Activated gamma-delta T cell treated with Interleukin-2 at 50 U/mL for 16 hours (primary cell): ENCODE measurements around the gene MAGI2.
"Not testable (repeated sequence)": the region's sequence is repeated elsewhere in the genome, so short reads cannot be mapped to it uniquely, and the experiment has no call there.

Experiments
- DNase-seq: peaks from one replicate; pipeline ENCODE4 v3.0.0-alpha.2; 2020

Gene MAGI2

GRCh38 chr7:78607099-78607498 lies 846.4 kb downstream of the MAGI2 start:
- no peak for DNase-seq

GRCh38 chr7:78605119-78605518 lies 848.3 kb downstream of the MAGI2 start:
- DNase-seq, result no peak

DNA sequence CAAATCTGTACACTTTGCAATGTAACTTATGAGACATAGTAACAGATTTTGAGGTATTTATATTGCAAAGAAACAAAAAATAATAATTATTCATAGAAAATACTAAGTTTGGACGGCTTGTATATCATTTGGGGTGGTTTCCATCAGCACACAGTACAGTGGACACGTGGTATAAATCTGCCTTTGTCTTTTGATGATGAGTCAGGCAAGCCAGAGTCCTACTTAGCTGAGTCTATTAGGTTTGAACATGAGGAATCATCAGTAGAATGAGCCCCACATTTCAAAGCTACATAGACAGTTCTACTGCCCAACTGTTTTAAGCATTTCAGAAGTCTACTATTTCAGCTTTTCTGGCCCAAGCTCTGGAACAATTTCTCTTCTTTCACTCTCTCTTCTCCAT lies 851.7 kb downstream of the MAGI2 start:
- no peak for DNase-seq

GRCh38 chr7:78594156-78594555 lies 859.3 kb downstream of the MAGI2 start:
- DNase-seq, result no peak

- no peak for DNase-seq
These were observed 865.1 kb downstream of the MAGI2 start for GRCh38 chr7:78588393-78588792.

GRCh38 chr7:78587443-78588044 lies 865.9 kb downstream of the MAGI2 start:
- DNase-seq, result no peak

GRCh38 chr7:78585980-78586379 lies 867.5 kb downstream of the MAGI2 start:
- no peak for DNase-seq

DNA sequence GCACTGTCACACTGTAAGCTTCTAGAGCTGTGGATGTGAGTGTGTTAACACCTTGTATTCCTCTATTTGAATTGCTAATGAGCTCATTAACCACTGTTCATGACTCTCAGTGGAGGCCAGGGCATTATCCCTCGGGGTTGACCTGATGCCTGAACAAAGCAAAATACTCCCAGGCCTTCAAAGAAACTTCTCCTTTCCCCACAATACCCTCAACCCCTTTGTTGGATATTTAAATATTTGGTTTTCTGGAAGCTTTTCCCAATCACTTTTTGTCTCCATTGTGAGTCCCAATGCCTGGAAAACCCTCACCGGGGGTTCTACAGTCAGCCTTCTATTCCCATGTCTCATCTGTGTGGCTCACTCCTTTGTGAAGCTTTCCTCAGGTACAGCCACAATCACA lies 874.8 kb downstream of the MAGI2 start:
- DNase-seq, result no peak

- not testable (repeated sequence) for DNase-seq
These were observed 876.1 kb downstream of the MAGI2 start for GRCh38 chr7:78577174-78577952.

DNA sequence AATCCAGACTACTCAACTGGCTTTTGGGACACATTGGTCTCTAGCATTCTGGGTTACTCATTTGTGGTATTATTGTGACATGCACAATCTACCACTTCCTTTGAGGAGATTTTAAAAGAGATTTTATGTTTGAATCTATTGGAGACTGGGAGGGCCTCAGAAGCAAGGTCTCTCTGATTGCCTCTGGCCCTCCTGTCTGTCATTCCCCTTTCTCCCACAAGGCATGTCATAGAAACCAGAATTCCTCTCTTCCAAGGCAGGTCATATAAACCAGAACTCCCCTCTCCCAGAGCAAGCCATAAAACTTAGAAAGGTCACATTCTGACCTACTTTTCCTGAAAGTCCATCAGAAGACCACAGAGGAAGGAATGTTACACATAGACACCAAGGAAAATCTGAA lies 877.2 kb downstream of the MAGI2 start:
- DNase-seq, result no peak

DNA sequence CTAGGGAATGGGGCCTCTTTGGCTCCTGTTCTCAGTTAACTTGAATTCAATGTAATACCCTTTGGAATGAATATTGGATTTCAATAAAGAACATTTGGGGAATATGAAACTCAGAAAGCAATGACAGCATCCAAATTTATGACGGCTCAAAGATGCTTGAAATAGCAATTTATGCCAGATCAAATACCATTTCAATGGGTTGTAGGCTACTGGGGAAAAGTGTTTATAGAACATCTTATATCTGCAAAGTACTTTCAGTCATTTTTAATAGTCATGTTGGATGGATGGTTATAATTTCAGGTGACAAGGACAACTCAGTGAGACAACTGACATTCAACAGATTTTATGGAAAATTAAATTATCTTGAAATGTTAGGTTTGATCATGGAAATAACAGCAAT lies 882.2 kb downstream of the MAGI2 start:
- DNase-seq, result no peak

DNA sequence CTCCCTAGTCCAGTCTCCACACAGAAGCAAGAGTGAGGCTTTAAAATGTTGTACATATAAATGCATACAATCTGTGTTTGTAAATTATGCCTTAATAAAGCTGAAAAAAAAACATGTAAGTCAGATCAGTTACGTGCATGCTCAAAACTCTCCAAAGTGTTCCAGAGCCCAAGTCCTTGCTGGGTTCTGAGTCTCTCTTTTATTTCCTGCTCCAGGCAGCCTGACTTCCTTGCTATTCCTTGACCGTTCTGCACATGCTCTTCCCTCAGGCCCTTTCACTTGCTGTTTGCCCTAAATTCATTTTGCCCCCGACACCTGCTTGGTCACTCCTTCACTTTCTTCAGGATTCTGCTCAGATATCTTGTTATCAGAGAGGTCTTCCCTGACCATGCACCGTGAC lies 884.8 kb downstream of the MAGI2 start:
- no peak for DNase-seq

DNA sequence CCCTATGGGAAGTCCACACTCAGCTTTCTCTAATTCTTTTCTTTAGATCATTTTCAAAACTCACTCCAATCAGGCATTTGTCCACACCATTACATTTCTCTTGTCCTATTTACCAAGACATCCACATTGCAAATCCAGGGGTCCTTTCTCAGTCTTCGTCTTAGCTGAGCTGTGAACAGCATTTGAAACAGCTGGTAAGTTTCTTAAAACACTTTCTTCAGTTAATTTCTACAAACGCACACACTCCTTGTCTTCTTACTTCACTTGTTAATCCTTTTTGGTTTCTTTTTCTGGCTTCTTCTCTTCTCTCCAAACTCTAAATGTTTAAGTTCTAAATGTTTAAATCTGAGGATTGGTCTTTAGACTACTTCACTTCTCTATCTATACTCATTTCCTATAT lies 885.6 kb downstream of the MAGI2 start:
- no peak for DNase-seq

DNA sequence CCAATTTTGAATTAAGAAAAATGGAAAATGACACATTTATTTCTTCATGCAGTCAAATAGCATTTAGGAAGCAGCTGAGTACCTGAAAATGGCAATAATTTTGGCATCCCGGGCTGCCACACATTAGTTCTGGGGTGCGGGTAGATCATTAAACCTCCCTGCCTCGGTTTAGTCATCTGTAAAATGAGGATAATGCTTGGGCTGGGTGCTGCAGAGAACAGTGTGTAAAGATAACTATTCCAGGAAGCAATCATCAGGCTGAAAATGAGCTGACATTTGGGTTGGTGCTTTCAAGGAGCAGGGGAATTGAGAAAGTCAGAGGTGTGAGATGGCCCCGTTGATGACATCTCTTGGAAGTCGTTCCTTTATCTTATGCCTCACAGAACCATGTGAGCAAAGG lies 887.7 kb downstream of the MAGI2 start:
- no peak for DNase-seq

DNA sequence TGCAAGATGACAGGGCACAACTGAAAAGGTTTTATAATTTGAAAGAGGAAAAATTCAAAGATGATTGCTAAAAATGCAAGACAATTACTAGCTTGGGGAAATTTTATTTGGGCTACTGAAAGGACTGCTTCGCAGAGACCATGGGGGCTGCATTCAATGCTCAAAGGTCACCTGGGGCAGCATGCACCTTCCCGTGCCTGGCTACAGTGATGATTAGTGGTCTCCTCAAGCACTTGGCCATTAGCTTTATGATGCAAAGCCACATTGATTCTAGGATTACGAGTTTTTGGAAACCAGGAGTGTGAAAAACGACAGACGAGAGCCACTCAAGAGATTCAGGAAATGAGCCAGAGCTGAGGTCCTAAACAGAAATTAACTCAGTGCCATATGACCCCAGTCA lies 890.3 kb downstream of the MAGI2 start:
- DNase-seq, result no peak

- DNase-seq, result no peak
These were observed 891.3 kb downstream of the MAGI2 start for GRCh38 chr7:78562191-78562590.

DNA sequence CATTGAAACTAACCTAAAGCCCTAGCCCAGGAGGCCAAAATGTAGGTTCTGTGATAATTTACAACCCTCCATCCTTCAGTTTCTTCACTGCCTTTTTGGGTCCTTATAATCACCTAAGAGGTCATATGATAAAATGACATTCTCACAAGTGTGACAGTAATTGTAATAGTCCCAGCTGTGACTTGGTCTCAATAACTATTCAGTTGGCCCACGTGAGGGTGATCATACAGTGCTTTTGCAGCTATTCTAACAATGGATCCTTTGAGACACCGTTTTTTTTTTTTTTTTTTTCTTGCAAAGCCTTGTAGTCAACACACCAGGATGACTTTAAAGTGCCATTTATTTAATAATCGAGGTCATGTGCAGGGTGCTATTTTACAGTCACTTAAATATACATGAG lies 894.9 kb downstream of the MAGI2 start:
- no peak for DNase-seq

GRCh38 chr7:78543976-78544375 lies 909.5 kb downstream of the MAGI2 start:
- DNase-seq, result no peak

DNA sequence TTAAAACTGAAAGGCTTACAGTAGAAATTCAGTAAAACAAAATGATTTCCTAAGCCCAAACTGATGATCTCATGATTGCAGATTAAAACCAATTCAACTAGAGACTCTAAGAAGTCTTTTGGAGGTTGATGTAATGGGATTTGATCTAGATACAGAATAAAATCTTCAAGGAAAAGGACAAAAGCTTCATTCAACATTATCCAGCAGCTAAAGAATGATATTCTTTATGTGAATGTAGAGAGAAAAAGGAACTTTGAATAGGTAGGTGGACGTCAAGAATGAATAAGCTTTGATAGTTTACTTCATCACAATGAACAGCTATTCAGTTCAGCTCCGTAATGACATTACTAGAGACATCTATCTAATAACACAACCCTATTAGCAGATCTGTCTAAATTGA lies 910.5 kb downstream of the MAGI2 start:
- DNase-seq, result no peak

DNA sequence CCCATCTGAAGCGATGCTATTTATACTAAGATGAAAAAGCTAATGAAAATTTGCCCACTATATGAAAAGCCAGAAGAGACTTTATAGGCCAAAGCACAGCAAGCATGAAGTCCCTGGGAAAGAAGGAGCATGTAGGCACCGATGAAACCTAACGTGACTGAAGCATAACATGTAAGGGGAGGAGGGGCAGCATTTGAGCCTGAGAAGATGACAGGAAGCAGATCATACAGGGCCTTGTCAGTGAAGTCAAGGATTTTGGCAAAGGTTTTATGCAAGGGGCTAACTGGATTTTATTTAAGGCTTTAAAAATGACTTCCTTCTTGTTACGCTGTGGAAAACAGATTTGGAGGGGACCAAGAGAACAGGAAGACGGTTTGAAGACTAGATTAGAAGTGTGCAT lies 910.9 kb downstream of the MAGI2 start:
- DNase-seq, result no peak

- DNase-seq, result no peak
These were observed 913.6 kb downstream of the MAGI2 start for GRCh38 chr7:78539825-78540224.

- DNase-seq, result no peak
These were observed 917.8 kb downstream of the MAGI2 start for GRCh38 chr7:78535655-78536054.

GRCh38 chr7:78530351-78530750 lies 923.1 kb downstream of the MAGI2 start:
- DNase-seq, result no peak

GRCh38 chr7:78529392-78529791 lies 924.1 kb downstream of the MAGI2 start:
- DNase-seq, result no peak

- DNase-seq, result no peak
These were observed 924.5 kb downstream of the MAGI2 start for GRCh38 chr7:78528964-78529363.
